GM10248 (cell line): ENCODE measurements around the gene TXNDC15.
A peak's percentile ranks its signal among the peaks of the same experiment; 100 is the strongest.

ENCODE experiments used
- CTCF ChIA-PET: fragments of 300-600 bp; sonication (Branson Sonifier 250); formaldehyde crosslinking; extraction: SDS; loops from one replicate; lab custom pipeline; 2021; ENCODE audit warnings: antibody characterized with exemption; lab: Yijun Ruan, JAX
- POLR2A ChIA-PET: fragments of 350-650 bp; sonication (Branson Sonifier 250); formaldehyde crosslinking; extraction: SDS; loops from one replicate; lab custom pipeline; 2020; ENCODE audit warnings: antibody characterized with exemption; lab: Yijun Ruan, JAX
- DNase-seq: peaks from one replicate; pipeline ENCODE4 v3.0.0; 2012; ENCODE audit errors: extremely low spot score
- CTCF ChIP-seq: IDR thresholded peaks from 2 replicates; pipeline ENCODE4 v1.5.1; 2012; ENCODE audit warnings: mild to moderate bottlenecking, low read depth; ENCODE audit errors: extremely low read depth, missing control alignments, control extremely low read depth

TXNDC15 gene

GRCh38 chr5:134889335-134889734 lies 15.2 kb downstream of the TXNDC15 start:
- POLR2A ChIA-PET: no interaction called here
- TF ChIP-seq CTCF: no peak
- CTCF ChIA-PET: interaction anchor here (1.0 kb wide), 1 partner anchor 15 kb away, joined by 3 read pairs; no protein-coding TSS in a partner anchor
- DNase-seq: no peak

GRCh38 chr5:134891473-134891872 lies 17.3 kb downstream of the TXNDC15 start:
- TF ChIP-seq CTCF: no peak
- POLR2A ChIA-PET: no interaction called here
- no peak for DNase-seq
- CTCF ChIA-PET: interaction anchor here (1.1 to 4.1 kb wide), 4 partner anchors 10 to 304 kb away, joined by 3 to 22 read pairs (median 8); partner anchors contain the start of genes CAMLG and PCBD2

GRCh38 chr5:134892282-134892681 lies 18.1 kb downstream of the TXNDC15 start:
- no peak for TF ChIP-seq CTCF
- DNase-seq: no peak
- CTCF ChIA-PET: interaction anchor here (1.1 to 4.1 kb wide), 4 partner anchors 9 to 305 kb away, joined by 3 to 22 read pairs (median 8); partner anchors contain the start of genes CAMLG and PCBD2
- POLR2A ChIA-PET: no interaction called here

GRCh38 chr5:134892926-134893325 lies 18.8 kb downstream of the TXNDC15 start:
- no peak for TF ChIP-seq CTCF
- ChIA-PET CTCF (interaction anchor here (1.6 to 4.1 kb wide), 3 partner anchors 9 to 14 kb away, joined by 4 to 22 read pairs (median 12); partner anchors contain the start of gene PCBD2), POLR2A (interaction anchor here (0.6 kb wide), 1 partner anchor 13 kb away, joined by 6 read pairs; no protein-coding TSS in a partner anchor)
- no peak for DNase-seq

GRCh38 chr5:134893748-134894505 lies 19.8 kb downstream of the TXNDC15 start:
- TF ChIP-seq CTCF: no peak
- ChIA-PET CTCF (interaction anchor here (1.6 to 4.1 kb wide), 2 partner anchors 11 to 15 kb away, joined by 4 to 22 read pairs; partner anchors contain the start of gene PCBD2), POLR2A (interaction anchor here (0.7 kb wide), 1 partner anchor 212 kb away, joined by 3 read pairs; no protein-coding TSS in a partner anchor)
- no peak for DNase-seq

- TF ChIP-seq CTCF: no peak
- ChIA-PET CTCF (interaction anchor here (0.9 to 3.7 kb wide), 13 partner anchors 10 to 314 kb away, joined by 3 to 38 read pairs (median 4); partner anchors contain the start of genes C5orf24, CAMLG and DDX46), POLR2A (interaction anchor here (0.6 to 1.4 kb wide), 2 partner anchors 46 to 163 kb away, joined by 3 to 5 read pairs; partner anchors contain the start of gene CAMLG)
- DNase-seq: peak; percentile 75
Measured at GRCh38 chr5:134902071-134902801, 28.1 kb downstream of the TXNDC15 start.
